Tibial nerve (tissue), 4 donors: ENCODE data around the gene IL10RA.

Experiments
- EP300 ChIP-seq, 2 donors: sonication (generic); formaldehyde crosslinking; IDR thresholded peaks; one replicate each; pipeline ENCODE4 v1.6.1; 2017; ENCODE audit warnings: antibody characterized with exemption in 2 of 2, mild to moderate bottlenecking in 1 of 2
- TF ChIP-seq, protein P1 (sequence below), 5 experiments: fragments of 200-600 bp in 3 of 5; fragments of 450-650 bp in 2 of 5; sonication (generic) in 3 of 5; IDR thresholded peaks; one replicate each; pipeline ENCODE4 v1.5.1; 2016 to 2019; ENCODE audit warnings: antibody characterized with exemption in 5 of 5, mild to moderate bottlenecking in 3 of 5, moderate library complexity in 2 of 5

DNA sequence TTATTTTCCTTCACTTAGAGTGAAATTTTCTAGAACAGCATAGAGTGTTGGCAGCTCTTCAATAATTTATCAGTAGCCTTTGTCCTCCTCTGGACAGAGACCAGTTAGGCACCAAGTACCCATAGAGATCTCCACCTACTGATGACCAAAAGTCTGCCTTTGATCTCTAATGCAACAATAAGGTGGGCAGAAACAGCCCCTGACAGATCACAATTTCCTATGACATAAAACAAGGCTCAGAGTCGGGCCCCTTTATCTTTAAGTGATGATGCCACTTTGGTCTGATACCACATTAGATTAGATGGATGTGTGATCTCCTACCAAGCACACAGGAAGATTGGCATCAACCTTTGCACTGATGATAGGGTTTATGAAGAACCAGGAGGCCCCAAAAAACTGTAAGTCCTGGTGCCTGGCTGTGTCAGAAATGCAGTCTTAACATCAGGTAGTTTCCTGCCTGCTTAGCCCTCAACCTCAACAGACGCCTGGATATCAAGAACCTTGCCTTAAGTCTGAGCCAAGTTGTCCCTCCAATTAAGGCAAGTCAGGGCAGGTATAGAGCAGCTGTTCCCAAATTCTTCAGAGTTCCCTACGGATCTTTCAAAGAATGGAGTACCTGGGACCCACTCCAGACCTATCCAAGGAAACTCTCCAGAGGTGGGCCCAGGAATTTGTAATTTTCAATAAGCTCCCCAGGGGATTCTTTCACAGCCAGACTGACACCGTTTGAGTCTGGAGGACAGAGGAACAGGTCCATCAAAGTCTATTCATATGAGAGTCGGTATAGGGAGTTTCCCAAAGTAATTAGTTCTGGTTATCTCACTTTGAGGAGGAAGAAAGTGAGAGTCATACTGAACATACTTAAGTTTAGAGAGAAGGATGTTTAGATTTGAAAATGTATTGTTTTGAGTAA lies 60.1 kb downstream of the IL10RA start:
- TF ChIP-seq, protein P1, sequence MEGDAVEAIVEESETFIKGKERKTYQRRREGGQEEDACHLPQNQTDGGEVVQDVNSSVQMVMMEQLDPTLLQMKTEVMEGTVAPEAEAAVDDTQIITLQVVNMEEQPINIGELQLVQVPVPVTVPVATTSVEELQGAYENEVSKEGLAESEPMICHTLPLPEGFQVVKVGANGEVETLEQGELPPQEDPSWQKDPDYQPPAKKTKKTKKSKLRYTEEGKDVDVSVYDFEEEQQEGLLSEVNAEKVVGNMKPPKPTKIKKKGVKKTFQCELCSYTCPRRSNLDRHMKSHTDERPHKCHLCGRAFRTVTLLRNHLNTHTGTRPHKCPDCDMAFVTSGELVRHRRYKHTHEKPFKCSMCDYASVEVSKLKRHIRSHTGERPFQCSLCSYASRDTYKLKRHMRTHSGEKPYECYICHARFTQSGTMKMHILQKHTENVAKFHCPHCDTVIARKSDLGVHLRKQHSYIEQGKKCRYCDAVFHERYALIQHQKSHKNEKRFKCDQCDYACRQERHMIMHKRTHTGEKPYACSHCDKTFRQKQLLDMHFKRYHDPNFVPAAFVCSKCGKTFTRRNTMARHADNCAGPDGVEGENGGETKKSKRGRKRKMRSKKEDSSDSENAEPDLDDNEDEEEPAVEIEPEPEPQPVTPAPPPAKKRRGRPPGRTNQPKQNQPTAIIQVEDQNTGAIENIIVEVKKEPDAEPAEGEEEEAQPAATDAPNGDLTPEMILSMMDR (IDR thresholded peaks at IDR 0.05) = no peak
- TF ChIP-seq EP300 (IDR thresholded peaks at IDR 0.05) = no peak
